HL-60 (cell line): ENCODE results near the gene TTYH2.

Source experiments
- DNase-seq, 2 experiments: peaks; one replicate each; pipeline ENCODE4 v3.0.0-alpha.2; 2010 to 2020; ENCODE audit warnings: low read depth in 1 of 2, low spot score in 1 of 2
- H3K27ac ChIP-seq: fragments of 250-450 bp; sonication (Bioruptor Pico); replicated peaks from 2 replicates; pipeline ENCODE4 v1.5.1; 2020; ENCODE audit warnings: mild to moderate bottlenecking, moderate library complexity
- H3K27me3 ChIP-seq: fragments of 250-450 bp; sonication (Bioruptor Pico); 2 replicates; pipeline ENCODE4 v1.5.1; 2021; ENCODE audit warnings: mild to moderate bottlenecking, moderate library complexity; ENCODE audit not compliant: insufficient read depth, poor library complexity, severe bottlenecking
- H3K4me3 ChIP-seq: replicated peaks from 2 replicates; pipeline ENCODE4 v1.5.1; 2011; ENCODE audit warnings: mild to moderate bottlenecking, control low read depth, low read length; ENCODE audit not compliant: insufficient read depth
- CTCF ChIP-seq: IDR thresholded peaks from one replicate; pipeline ENCODE4 v1.5.1; 2011; ENCODE audit warnings: low read length, control low read depth, inconsistent platforms; ENCODE audit not compliant: insufficient read depth
- GABPA ChIP-seq: IDR thresholded peaks from 2 replicates; pipeline ENCODE4 v1.6.1; 2012; ENCODE audit warnings: low read depth
- POLR2AphosphoS5 ChIP-seq: IDR thresholded peaks from 2 replicates; pipeline ENCODE4 v1.6.1; 2012; ENCODE audit warnings: low read depth
- REST ChIP-seq: IDR thresholded peaks from 2 replicates; pipeline ENCODE4 v1.6.1; 2012; ENCODE audit warnings: low read depth; ENCODE audit not compliant: insufficient replicate concordance
- SPI1 ChIP-seq: IDR thresholded peaks from 2 replicates; pipeline ENCODE4 v1.6.1; 2012; ENCODE audit warnings: low read depth, mild to moderate bottlenecking, borderline replicate concordance

The TTYH2 gene

GRCh38 chr17:74196541-74197317 is 16.6 kb upstream of the TTYH2 start:
- Histone ChIP-seq H3K27ac (no peak overlapping the region), H3K4me3 (no peak overlapping the region), H3K27me3 (peaks cover 14% of the 10 kb centered on the region)
- TF ChIP-seq CTCF (no peak), GABPA (no peak), POLR2AphosphoS5 (no peak), SPI1 (no peak), REST (no peak)
- DNase-seq, result no peak

- no peak for DNase-seq
- H3K4me3 ChIP-seq, result no peak overlapping the region
- no peak overlapping the region for H3K27ac ChIP-seq
- H3K27me3 ChIP-seq, result peaks cover 14% of the 10 kb centered on the region
- TF ChIP-seq CTCF (no peak), SPI1 (no peak), GABPA (no peak), POLR2AphosphoS5 (no peak), REST (no peak)
These were observed 15.6 kb upstream of the TTYH2 start for GRCh38 chr17:74197801-74198200.

- H3K27ac ChIP-seq, result no peak overlapping the region
These were observed 14.7 kb upstream of the TTYH2 start for GRCh38 chr17:74198694-74199093.

More at GRCh38 chr17:74198694-74199093, 14.7 kb upstream of the TTYH2 start:
- H3K4me3 ChIP-seq, result no peak overlapping the region
- peaks cover 14% of the 10 kb centered on the region for H3K27me3 ChIP-seq
- TF ChIP-seq CTCF, result no peak
- no peak for TF ChIP-seq SPI1
- TF ChIP-seq POLR2AphosphoS5, result no peak
- no peak for TF ChIP-seq REST
- TF ChIP-seq GABPA, result no peak
- no peak for DNase-seq
